HFF-Myc (cell line): Measurements from ENCODE around the gene CACNB3.
A peak's percentile ranks its signal among the peaks of the same experiment; 100 is the strongest.

ENCODE experiments used
- DNase-seq: peaks from one replicate; pipeline ENCODE4 v3.0.0-alpha.2; 2011; ENCODE audit warnings: low read depth; ENCODE audit errors: extremely low read depth
- H3K4me3 ChIP-seq: replicated peaks from 2 replicates; pipeline ENCODE4 v1.5.1; 2011; ENCODE audit warnings: low read depth, mild to moderate bottlenecking, control low read depth, low read length
- TF ChIP-seq, protein P1 (sequence below): IDR thresholded peaks from 2 replicates; pipeline ENCODE4 v1.5.1; 2012; ENCODE audit warnings: mild to moderate bottlenecking, low read depth, low read length, control low read depth; ENCODE audit errors: missing control alignments

The CACNB3 gene

GRCh38 chr12:48813465-48814261, 4.6 kb upstream of the CACNB3 start:
- TF ChIP-seq, protein P1, sequence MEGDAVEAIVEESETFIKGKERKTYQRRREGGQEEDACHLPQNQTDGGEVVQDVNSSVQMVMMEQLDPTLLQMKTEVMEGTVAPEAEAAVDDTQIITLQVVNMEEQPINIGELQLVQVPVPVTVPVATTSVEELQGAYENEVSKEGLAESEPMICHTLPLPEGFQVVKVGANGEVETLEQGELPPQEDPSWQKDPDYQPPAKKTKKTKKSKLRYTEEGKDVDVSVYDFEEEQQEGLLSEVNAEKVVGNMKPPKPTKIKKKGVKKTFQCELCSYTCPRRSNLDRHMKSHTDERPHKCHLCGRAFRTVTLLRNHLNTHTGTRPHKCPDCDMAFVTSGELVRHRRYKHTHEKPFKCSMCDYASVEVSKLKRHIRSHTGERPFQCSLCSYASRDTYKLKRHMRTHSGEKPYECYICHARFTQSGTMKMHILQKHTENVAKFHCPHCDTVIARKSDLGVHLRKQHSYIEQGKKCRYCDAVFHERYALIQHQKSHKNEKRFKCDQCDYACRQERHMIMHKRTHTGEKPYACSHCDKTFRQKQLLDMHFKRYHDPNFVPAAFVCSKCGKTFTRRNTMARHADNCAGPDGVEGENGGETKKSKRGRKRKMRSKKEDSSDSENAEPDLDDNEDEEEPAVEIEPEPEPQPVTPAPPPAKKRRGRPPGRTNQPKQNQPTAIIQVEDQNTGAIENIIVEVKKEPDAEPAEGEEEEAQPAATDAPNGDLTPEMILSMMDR = no peak
- no peak for DNase-seq
- H3K4me3 ChIP-seq = peak overlapping the region; percentile 83

- H3K4me3 ChIP-seq = peak overlapping the region; percentile 83
- TF ChIP-seq, protein P1 = peak; percentile 98
- DNase-seq = peak; percentile 51
These were observed 3.8 kb upstream of the CACNB3 start for GRCh38 chr12:48814262-48815125.

DNA sequence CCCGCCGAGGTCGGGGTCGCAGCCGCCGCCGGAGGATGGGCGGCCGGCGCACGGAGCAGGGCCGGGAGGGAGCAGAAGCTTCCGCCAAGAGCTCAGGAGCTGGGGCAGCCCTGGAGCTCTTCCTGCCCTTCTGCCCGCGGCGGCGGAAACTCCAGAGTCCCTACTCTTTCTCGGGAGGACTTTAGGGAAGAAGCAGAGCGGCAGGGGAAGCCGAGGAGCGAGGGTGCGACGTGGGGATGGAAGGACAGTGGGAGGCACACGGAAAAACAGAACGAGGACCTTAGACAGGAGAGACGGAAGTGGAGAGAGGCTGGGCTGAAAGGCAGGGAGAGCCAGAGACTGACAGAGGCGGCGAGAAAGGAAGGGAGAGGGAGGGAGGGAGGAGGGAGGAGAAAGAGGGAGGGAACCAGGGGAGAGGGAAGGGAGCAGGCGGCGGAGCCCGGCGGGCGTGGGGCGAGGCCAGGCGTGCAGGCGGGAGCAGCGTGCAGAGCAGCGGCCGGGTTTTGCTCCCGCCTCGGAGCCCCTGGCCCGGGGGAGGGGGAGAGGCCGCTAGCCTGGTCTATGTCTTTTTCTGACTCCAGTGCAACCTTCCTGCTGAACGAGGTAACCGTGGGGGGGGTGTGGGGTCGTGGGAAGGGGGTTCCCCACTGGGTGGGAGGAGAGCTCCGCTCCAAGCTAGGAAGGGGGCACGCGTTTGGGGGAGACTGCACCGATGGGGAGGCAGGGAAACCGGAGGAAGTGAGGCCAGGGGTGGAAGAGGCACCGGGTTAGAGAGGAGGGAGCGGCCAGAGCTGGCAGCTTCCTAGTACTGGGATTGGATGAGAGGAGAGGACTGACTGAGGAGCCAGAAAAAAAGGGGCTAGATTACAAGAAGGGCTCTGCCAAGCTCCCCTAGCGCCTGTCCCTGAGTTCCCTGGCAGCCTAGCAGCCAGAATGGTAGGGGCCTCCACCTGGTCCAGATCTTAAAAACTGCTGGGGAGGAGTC, 2.9 kb upstream of the CACNB3 start:
- peak overlapping the region; percentile 83 for H3K4me3 ChIP-seq
- DNase-seq = peak; percentile 54
- TF ChIP-seq, protein P1 = no peak

GRCh38 chr12:48816143-48816854, 2.0 kb upstream of the CACNB3 start:
- no peak for DNase-seq
- peak overlapping the region; percentile 83 for H3K4me3 ChIP-seq
- TF ChIP-seq, protein P1 = no peak

- TF ChIP-seq, protein P1 = no peak
- peak overlapping the region; percentile 54 for H3K4me3 ChIP-seq
- no peak for DNase-seq
These were observed 715 bp downstream of the CACNB3 start for GRCh38 chr12:48818831-48819590.
